Activated T-cell treated with anti-CD3 and anti-CD28 coated beads for 48 hours (primary cell): ENCODE results near the gene TCEAL7.

Source experiments
- DNase-seq: peaks from one replicate; pipeline ENCODE4 v3.0.0-alpha.2; 2020; ENCODE audit warnings: low read depth

The TCEAL7 gene

GRCh38 chrX:103369479-103369878, 39.4 kb downstream of the TCEAL7 start:
- no peak for DNase-seq

GRCh38 chrX:103372886-103373285, 42.8 kb downstream of the TCEAL7 start:
- no peak for DNase-seq

- no peak for DNase-seq
Measured at GRCh38 chrX:103373581-103373980, 43.5 kb downstream of the TCEAL7 start.

GRCh38 chrX:103376118-103376978, 46.3 kb downstream of the TCEAL7 start, which contains the start of gene BEX3:
Gene BEX3, plus strand, starts transcription at chrX:103376538. Its CDS starts 984 bp downstream, at chrX:103377522.
- no peak for DNase-seq

GRCh38 chrX:103376979-103377324, 46.9 kb downstream of the TCEAL7 start:
- DNase-seq = no peak

- DNase-seq = no peak
Measured at GRCh38 chrX:103378990-103379389, 49.0 kb downstream of the TCEAL7 start.
